ENCODE results near the gene FHIP1B. TPM values are rescaled to one million over a fixed set of nuclear protein-coding genes. Genes with fewer than 3 reads are reported as not detected.
A peak's percentile ranks its signal among the peaks of the same experiment; 100 is the strongest.

FHIP1B gene
- total RNA-seq, 4 donors from 2014 or later, result 23.8 to 50.9 (median 43.9) TPM

DNA sequence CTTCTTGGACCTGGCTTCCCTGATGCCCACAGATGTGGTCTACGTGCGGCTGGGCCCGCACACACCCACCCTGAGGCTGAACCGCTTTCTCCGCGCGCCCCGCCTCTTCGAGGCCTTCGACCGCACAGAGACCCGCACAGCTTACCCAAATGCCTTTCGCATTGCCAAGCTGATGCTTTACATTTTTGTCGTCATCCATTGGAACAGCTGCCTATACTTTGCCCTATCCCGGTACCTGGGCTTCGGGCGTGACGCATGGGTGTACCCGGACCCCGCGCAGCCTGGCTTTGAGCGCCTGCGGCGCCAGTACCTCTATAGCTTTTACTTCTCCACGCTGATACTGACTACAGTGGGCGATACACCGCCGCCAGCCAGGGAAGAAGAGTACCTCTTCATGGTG lies 5.7 kb upstream of the FHIP1B start:
- ATAC-seq (ENCODE audit: low FRiP score), result no peak
- DNase-seq (ENCODE audit: low spot score), result no peak
- TF ChIP-seq, protein P1, sequence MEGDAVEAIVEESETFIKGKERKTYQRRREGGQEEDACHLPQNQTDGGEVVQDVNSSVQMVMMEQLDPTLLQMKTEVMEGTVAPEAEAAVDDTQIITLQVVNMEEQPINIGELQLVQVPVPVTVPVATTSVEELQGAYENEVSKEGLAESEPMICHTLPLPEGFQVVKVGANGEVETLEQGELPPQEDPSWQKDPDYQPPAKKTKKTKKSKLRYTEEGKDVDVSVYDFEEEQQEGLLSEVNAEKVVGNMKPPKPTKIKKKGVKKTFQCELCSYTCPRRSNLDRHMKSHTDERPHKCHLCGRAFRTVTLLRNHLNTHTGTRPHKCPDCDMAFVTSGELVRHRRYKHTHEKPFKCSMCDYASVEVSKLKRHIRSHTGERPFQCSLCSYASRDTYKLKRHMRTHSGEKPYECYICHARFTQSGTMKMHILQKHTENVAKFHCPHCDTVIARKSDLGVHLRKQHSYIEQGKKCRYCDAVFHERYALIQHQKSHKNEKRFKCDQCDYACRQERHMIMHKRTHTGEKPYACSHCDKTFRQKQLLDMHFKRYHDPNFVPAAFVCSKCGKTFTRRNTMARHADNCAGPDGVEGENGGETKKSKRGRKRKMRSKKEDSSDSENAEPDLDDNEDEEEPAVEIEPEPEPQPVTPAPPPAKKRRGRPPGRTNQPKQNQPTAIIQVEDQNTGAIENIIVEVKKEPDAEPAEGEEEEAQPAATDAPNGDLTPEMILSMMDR (IDR thresholded peaks at IDR 0.05), result no peak

GRCh38 chr11:6238902-6239301 lies 4.5 kb upstream of the FHIP1B start, which contains the start of gene CNGA4:
Gene CNGA4, plus strand, starts transcription at chr11:6239089. Its CDS starts 118 bp downstream, at chr11:6239207.
- ATAC-seq (ENCODE audit: low FRiP score), result no peak
- TF ChIP-seq, protein P1 (IDR thresholded peaks at IDR 0.05), result no peak
- no peak for DNase-seq (ENCODE audit: low spot score)

DNA sequence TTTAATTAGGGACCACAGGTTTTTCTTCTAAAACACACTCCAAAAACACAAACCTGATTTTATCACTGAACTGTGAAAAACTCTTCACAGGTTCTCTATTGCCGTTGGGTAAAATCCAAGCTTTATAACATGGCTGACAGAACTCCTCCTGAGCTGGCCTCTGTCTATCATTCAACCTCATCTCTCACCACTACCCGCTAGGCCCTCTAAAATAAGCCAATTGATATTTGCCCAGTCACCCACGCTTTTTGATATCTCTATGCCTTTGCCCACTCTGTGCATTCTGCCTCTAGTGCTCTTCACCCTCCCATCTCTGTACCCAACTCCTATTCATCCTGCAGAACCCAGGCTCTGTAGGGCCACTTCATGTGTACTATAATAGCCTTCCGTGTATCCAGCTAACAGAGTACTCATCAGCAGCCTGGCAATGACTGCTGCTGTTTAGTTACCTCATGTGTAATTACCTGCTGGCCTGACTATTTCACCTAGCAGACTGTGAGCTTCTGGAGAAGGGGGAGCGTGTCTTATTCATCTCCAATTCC lies 3.4 kb upstream of the FHIP1B start:
- TF ChIP-seq, protein P1 (IDR thresholded peaks at IDR 0.05), result no peak
- DNase-seq (ENCODE audit: low spot score), result no peak
- no peak for ATAC-seq (ENCODE audit: low FRiP score)

DNA sequence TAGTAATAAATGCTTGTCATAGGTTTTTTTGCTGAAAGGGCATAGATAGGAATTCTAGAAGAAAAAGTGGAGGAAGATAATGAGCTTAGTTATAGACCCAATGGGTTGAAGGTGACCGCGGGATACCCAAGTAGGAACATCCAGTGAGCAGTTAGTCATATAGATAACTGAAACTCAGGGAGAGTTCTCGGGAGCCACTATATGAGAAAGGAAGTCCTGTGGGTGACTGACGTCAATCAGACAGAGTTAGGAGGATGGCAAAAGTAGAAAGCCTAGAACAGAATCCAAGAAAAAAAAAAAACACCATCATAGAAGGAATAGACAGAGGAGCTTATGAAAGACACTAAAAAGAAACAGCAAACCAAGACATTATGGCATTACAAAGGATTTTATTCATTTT lies 2.8 kb upstream of the FHIP1B start:
- ATAC-seq (ENCODE audit: low FRiP score) (no peak), DNase-seq (ENCODE audit: low spot score) (no peak)
- TF ChIP-seq, protein P1 (IDR thresholded peaks at IDR 0.05), result no peak

GRCh38 chr11:6233984-6234386 lies 451 bp downstream of the FHIP1B start:
- TF ChIP-seq, protein P1 (IDR thresholded peaks at IDR 0.05), result no peak
- DNase-seq (ENCODE audit: low spot score) (no peak), ATAC-seq (ENCODE audit: low FRiP score) (peak; percentile 10)

GRCh38 chr11:6232899-6233298 lies 1.5 kb downstream of the FHIP1B start:
- no peak for ATAC-seq (ENCODE audit: low FRiP score)
- TF ChIP-seq, protein P1 (IDR thresholded peaks at IDR 0.05), result no peak
- no peak for DNase-seq (ENCODE audit: low spot score)

DNA sequence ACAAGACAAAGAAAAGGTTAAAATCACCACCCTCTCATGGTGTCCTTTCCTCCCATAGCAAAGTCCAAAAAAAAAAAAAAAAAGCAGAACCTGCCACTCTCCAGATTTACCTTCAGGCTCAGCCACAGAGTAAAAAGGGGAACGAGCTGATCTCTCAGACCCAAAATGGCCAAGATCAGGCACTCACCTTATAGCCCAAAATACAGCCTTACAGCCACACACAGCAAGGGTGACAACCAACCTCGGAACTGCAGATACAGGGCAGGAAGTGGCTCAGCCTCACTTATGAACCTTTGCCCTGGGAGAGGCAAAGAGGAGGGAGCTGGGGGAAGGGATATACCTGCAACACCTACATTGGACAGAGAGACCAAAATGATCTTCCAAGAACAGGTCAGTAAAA lies 4.5 kb downstream of the FHIP1B start:
- TF ChIP-seq, protein P1 (IDR thresholded peaks at IDR 0.05), result no peak

More for the DNA sequence above, 4.5 kb downstream of the FHIP1B start:
- ATAC-seq (ENCODE audit: low FRiP score) (no peak), DNase-seq (ENCODE audit: low spot score) (no peak)

All from omental fat pad (tissue), 4 donors.